Measurements from ENCODE around the gene TANC1. TPM values are rescaled to one million over a fixed set of nuclear protein-coding genes. Genes with fewer than 3 reads are reported as not detected.

Gene TANC1
- total RNA-seq, 1 donor = 34.7 TPM

- Histone ChIP-seq H3K27ac (ENCODE audit: low read depth, low read length) (peak overlapping the region; percentile 57), H2AFZ (ENCODE audit: low read length) (peak overlapping the region; percentile 33), H3K4me1 (ENCODE audit: insufficient read depth, low read length) (peaks cover 15% of the 10 kb centered on the region), H3K4me2 (ENCODE audit: insufficient read depth, low read length) (peak overlapping the region; percentile 58), H3K36me3 (ENCODE audit: insufficient read depth, low read length) (peaks cover 16% of the 10 kb centered on the region), H4K20me1 (ENCODE audit: insufficient read depth, low read length) (no peaks in the 10 kb centered on the region), H3K9me3 (ENCODE audit: low read depth, low read length) (no peaks in the 10 kb centered on the region), H3K4me3 (ENCODE audit: insufficient read depth, low read length) (peak overlapping the region; percentile 21), H3K79me2 (ENCODE audit: insufficient read depth, low read length) (no peaks in the 10 kb centered on the region), H3K27me3 (ENCODE audit: insufficient read depth, low read length) (no peaks in the 10 kb centered on the region)
- DNase-seq (ENCODE audit: insufficient read length, low spot score, missing footprints) = peak; percentile 78
- no peak for TF ChIP-seq CTCF (IDR thresholded peaks at IDR 0.05; ENCODE audit: extremely low read depth, low read depth, low read length)
Measured at GRCh38 chr2:159211447-159212396, 243.3 kb downstream of the TANC1 start.

- H2AFZ ChIP-seq (ENCODE audit: low read length) = no peak overlapping the region
- no peaks in the 10 kb centered on the region for H3K9me3 ChIP-seq (ENCODE audit: low read depth, low read length)
- DNase-seq (ENCODE audit: insufficient read length, low spot score, missing footprints) = no peak
- peaks cover 15% of the 10 kb centered on the region for H3K4me1 ChIP-seq (ENCODE audit: insufficient read depth, low read length)
- no peaks in the 10 kb centered on the region for H4K20me1 ChIP-seq (ENCODE audit: insufficient read depth, low read length)
- no peak overlapping the region for H3K27ac ChIP-seq (ENCODE audit: low read depth, low read length)
- H3K79me2 ChIP-seq (ENCODE audit: insufficient read depth, low read length) = no peaks in the 10 kb centered on the region
- H3K36me3 ChIP-seq (ENCODE audit: insufficient read depth, low read length) = peaks cover 26% of the 10 kb centered on the region
- no peak overlapping the region for H3K4me3 ChIP-seq (ENCODE audit: insufficient read depth, low read length)
- TF ChIP-seq CTCF (IDR thresholded peaks at IDR 0.05; ENCODE audit: extremely low read depth, low read depth, low read length) = no peak
- no peak overlapping the region for H3K4me2 ChIP-seq (ENCODE audit: insufficient read depth, low read length)
- no peaks in the 10 kb centered on the region for H3K27me3 ChIP-seq (ENCODE audit: insufficient read depth, low read length)
Measured at GRCh38 chr2:159213296-159213695, 244.9 kb downstream of the TANC1 start.

GRCh38 chr2:159214325-159214865 is 246.0 kb downstream of the TANC1 start:
- no peak overlapping the region for H3K4me2 ChIP-seq (ENCODE audit: insufficient read depth, low read length)
- no peaks in the 10 kb centered on the region for H3K9me3 ChIP-seq (ENCODE audit: low read depth, low read length)

More at GRCh38 chr2:159214325-159214865, 246.0 kb downstream of the TANC1 start:
- Histone ChIP-seq H3K27me3 (ENCODE audit: insufficient read depth, low read length) (no peaks in the 10 kb centered on the region), H3K4me3 (ENCODE audit: insufficient read depth, low read length) (no peak overlapping the region), H3K4me1 (ENCODE audit: insufficient read depth, low read length) (peaks cover 15% of the 10 kb centered on the region), H4K20me1 (ENCODE audit: insufficient read depth, low read length) (no peaks in the 10 kb centered on the region), H2AFZ (ENCODE audit: low read length) (no peak overlapping the region), H3K79me2 (ENCODE audit: insufficient read depth, low read length) (no peaks in the 10 kb centered on the region), H3K27ac (ENCODE audit: low read depth, low read length) (no peak overlapping the region), H3K36me3 (ENCODE audit: insufficient read depth, low read length) (peaks cover 36% of the 10 kb centered on the region)
- no peak for DNase-seq (ENCODE audit: insufficient read length, low spot score, missing footprints)
- no peak for TF ChIP-seq CTCF (IDR thresholded peaks at IDR 0.05; ENCODE audit: extremely low read depth, low read depth, low read length)

Measured in osteoblast (primary cell).